RCC 7860 (cell line): ENCODE data around the gene MYPN.
A peak's percentile ranks its signal among the peaks of the same experiment; 100 is the strongest.
"Not testable (repeated sequence)": the region's sequence is repeated elsewhere in the genome, so short reads cannot be mapped to it uniquely, and the experiment has no call there.

Source experiments
- DNase-seq: peaks from one replicate; pipeline ENCODE4 v3.0.0-alpha.2; 2015; ENCODE audit warnings: low spot score
- FAIRE-seq: peaks from 2 replicates; lab custom pipeline; 2012; peaks lifted over from hg19 to GRCh38; lab: Jason Lieb, UNC

MYPN gene

GRCh38 chr10:68125772-68126171 is 16.5 kb downstream of the MYPN start:
- DNase-seq (no peak), FAIRE-seq (no peak)

DNA sequence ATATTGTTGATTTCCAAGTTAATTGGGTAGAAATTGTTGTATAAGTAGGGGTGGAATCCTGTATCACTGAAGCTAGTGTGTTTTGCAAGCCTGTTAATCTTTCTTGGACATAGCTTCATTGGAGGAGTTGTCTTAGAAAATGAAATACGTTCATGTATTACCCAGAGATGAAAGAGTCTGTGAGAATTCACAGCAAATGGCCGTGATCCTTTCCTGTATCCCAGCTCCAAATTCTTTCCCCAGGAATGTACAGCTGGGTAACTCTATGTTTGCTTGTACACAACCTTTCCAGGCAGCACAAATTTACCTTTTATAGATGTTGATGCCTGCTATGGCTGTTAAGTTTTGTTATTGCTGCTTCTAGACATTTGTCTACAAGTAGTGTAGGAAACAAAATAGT is 18.7 kb downstream of the MYPN start:
- FAIRE-seq: no peak
- no peak for DNase-seq

GRCh38 chr10:68132391-68132790 is 23.1 kb downstream of the MYPN start:
- DNase-seq: no peak
- no peak for FAIRE-seq

DNA sequence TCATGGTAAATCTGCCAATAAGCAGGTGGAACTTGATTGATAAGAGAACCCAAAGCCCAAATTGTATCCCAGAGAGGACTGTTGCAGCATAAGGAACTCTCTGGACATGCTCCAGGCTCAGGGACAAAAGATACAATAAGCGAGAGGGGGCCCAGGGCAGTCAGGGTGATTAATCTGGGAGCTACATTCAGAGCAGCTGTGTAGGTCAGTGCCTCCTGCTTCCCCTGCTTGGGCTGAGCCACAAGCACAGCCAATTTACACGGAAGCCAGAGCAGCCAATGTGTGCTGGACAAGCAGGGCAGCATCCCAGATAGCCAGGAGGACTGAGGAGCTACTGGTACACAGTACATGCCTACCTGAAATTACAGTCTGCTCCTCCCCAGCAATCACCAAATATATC is 24.2 kb downstream of the MYPN start:
- DNase-seq (no peak), FAIRE-seq (no peak)

DNA sequence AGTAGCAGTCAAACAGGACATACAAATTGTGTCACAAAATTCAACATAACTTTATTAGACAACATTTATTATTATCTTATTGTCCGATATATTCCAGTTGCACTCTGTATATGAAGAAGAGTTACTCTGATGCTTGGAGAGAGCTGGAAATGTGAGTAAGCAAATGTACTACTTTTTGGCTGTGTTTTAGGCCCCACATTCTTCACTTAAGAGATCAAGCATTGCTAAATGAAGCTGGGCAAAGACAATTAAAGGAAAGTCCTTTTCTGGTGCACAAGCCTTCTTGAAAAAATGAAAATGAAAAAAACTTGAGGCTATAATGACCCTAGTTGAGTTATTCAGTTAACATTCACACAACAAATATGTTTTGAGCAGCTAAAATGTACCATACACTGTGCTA is 26.1 kb downstream of the MYPN start:
- FAIRE-seq (no peak), DNase-seq (peak; percentile 13)

DNA sequence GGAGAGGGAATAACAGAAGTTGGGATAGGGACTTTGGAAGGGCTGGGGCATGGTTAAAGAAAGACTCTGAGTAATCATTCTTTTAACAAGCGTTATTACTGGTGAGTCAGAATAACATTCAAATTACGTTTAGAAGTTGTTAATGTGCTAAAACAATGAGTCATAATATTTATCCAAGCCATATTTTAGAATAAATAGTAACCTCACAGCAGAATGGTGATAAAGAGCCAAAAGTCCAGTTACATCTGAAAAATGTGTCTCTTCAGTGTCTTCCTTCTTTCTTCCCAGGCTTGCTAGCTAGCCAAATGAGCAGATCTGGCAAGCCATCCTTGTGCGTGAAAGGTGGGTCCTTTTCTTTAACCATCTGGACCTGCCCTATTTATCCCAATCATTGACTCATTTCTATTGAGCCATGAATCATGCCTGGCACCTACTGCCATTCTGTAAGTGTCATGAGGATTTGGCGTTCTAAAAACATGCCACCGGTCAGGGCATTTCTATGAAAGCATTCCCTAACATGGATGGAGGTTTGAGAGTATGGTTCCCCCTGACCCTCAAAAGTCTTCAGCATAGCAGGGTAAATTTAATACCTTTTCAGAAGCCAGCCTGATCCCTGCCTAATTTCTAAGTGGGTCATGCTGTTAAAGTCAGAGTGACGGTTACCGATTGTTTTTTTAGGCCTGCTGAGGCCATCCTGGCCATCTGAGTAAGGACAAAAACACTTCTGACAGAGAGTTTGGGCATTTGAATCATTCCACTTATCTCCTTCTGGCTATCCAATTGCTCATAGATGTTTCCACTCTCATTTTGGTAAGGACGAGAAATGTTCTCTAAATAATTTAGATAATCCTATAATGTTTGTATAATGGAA is 26.9 kb downstream of the MYPN start:
- peak; percentile 89 for FAIRE-seq
- DNase-seq: peak; percentile 88

GRCh38 chr10:68137171-68137570 is 27.9 kb downstream of the MYPN start:
- DNase-seq (no peak), FAIRE-seq (no peak)

DNA sequence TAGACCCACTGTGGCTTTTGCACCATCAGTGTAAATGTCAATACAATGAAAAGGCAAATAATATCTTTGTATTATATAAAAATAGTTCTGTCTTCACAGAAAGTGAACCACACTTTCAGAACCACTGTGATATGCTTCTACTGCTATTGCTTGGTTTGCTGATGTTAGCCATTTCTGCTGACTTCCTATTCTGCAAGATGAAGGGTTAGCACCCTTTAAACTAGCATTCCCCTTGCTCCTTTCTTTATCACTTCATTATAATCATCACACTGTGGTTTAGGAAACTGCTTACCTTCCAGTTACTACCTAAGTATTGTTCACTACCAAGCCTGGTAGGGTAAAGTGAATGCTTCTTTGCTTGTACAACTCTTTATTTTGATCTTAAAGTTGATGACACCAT is 29.2 kb downstream of the MYPN start:
- DNase-seq (no peak), FAIRE-seq (no peak)

GRCh38 chr10:68139448-68140272 is 30.4 kb downstream of the MYPN start:
- no peak for FAIRE-seq
- no peak for DNase-seq

DNA sequence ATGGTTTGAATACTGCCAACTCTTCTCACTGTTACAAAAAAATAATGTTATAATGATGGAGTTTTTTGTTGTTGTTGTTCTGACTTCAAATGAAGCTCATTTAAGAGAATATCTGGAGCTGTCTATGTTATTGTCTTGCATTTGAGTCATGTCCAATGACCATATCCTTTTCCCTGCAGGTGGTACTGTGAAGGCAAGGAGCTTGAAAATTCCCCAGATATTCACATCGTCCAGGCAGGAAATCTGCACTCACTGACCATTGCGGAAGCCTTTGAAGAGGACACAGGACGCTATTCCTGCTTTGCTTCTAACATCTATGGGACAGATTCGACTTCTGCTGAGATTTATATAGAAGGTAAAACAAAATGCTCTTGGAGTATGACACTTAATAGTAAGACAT is 33.5 kb downstream of the MYPN start:
- DNase-seq: peak; percentile 33
- FAIRE-seq: no peak

DNA sequence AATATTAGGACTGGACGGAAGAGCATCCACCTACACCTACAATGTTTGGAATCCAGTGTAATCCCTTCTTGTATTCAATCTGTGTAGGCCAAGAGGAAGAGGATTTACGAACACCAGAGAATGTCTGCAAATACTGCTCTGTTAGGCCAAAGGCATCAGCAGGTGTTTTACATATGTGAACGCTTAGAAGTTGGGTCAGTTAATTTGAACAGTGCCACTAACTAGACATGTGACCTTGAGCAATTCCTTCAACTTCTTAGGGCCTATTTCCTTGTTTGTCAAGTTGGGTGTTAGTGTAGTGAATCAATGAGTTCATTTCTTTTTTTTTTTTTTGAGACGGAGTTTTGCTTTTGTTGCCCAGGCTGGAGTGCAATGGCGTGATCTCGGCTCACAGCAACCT is 35.4 kb downstream of the MYPN start:
- no peak for FAIRE-seq
- no peak for DNase-seq

DNA sequence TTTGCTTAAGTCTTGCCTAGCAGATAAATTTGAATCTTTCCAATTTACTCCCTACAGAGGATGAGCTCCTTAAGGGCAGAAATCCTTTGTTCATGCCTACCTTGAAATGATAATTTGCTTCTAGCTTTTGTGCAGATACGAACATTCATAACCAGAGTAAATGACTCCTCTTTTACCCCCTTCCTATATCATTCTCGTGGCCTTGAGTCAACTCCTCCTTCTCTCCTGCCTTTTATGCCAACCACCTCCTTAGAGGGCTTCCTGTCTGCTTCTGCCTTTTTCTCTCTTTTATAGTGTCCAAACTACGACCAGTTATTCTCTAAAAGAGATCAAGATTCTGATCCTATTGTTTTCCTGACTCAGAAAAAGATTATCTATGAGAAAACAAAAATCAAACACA is 36.4 kb downstream of the MYPN start:
- DNase-seq (no peak), FAIRE-seq (no peak)

GRCh38 chr10:68146133-68146532 is 36.8 kb downstream of the MYPN start:
- FAIRE-seq: no peak
- no peak for DNase-seq

- DNase-seq (peak; percentile 36), FAIRE-seq (no peak)
Observed at GRCh38 chr10:68151453-68151852, 42.2 kb downstream of the MYPN start.

GRCh38 chr10:68153473-68154210 is 44.4 kb downstream of the MYPN start:
- FAIRE-seq (peak; percentile 96), DNase-seq (peak; percentile 100)

DNA sequence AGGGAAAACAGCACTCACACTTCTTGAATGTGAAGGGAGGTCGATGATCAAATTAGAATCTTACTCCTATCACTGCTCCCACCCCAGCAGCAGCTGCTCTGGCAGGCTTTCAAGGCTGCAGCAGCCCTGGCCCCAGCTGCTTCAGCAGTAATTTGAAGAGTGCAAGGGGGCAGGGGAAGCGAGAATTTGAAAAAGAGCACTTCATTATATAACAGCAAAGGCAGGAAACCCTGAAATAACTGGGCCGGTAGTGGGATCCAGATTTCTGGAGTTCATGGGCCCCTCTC is 44.9 kb downstream of the MYPN start:
- DNase-seq: no peak
- no peak for FAIRE-seq

- DNase-seq (no peak), FAIRE-seq (no peak)
Observed at GRCh38 chr10:68155615-68156210, 46.4 kb downstream of the MYPN start.

- peak; percentile 20 for DNase-seq
- FAIRE-seq: no peak
Observed at GRCh38 chr10:68156373-68157185, 47.3 kb downstream of the MYPN start.

GRCh38 chr10:68157522-68157921 is 48.2 kb downstream of the MYPN start:
- FAIRE-seq, DNase-seq: not testable (repeated sequence)

GRCh38 chr10:68158031-68158430 is 48.7 kb downstream of the MYPN start:
- DNase-seq: no peak
- FAIRE-seq: no peak
